ENCODE data around the gene SLC8A1. TPM values are rescaled to one million over a fixed set of nuclear protein-coding genes. Genes with fewer than 3 reads are reported as not detected.

The SLC8A1 gene
- total RNA-seq, 3 donors from 2014 or later, result 6.0 to 164 (median 17.0) TPM

GRCh38 chr2:40388161-40388560 lies 63.7 kb downstream of the SLC8A1 start:
- intact Hi-C loops (cut with DNase I, micrococcal nuclease), result no loop called here
- ATAC-seq (no peak), DNase-seq (no peak)
- H3K4me3 ChIP-seq, result no peak overlapping the region
- no peaks in the 10 kb centered on the region for H3K4me1 ChIP-seq (ENCODE audit: low read depth)
- no peaks in the 10 kb centered on the region for H3K36me3 ChIP-seq (ENCODE audit: low read depth)
- H3K9me3 ChIP-seq, result no peaks in the 10 kb centered on the region
- TF ChIP-seq, protein P1, sequence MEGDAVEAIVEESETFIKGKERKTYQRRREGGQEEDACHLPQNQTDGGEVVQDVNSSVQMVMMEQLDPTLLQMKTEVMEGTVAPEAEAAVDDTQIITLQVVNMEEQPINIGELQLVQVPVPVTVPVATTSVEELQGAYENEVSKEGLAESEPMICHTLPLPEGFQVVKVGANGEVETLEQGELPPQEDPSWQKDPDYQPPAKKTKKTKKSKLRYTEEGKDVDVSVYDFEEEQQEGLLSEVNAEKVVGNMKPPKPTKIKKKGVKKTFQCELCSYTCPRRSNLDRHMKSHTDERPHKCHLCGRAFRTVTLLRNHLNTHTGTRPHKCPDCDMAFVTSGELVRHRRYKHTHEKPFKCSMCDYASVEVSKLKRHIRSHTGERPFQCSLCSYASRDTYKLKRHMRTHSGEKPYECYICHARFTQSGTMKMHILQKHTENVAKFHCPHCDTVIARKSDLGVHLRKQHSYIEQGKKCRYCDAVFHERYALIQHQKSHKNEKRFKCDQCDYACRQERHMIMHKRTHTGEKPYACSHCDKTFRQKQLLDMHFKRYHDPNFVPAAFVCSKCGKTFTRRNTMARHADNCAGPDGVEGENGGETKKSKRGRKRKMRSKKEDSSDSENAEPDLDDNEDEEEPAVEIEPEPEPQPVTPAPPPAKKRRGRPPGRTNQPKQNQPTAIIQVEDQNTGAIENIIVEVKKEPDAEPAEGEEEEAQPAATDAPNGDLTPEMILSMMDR (IDR thresholded peaks at IDR 0.05), result no peak

DNA sequence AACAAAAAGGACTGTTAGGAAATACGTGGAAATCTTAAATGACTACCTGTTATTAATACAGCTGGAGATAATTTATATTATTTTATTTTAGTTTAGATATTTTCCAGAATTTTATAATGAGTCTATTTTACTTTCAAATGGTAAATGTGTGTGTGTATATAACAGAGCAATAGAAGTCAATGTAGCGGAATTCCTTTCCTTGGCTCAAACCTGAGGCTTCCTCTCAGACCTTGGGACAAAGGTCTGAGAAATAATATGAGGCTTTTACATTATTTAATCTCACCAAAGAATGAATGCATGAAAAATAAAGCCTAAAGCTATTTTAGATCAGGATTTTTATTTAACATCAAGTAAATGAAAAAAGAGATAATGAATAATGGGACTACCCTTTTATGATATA lies 65.7 kb downstream of the SLC8A1 start:
- H3K36me3 ChIP-seq (ENCODE audit: low read depth), result no peaks in the 10 kb centered on the region
- intact Hi-C loops (cut with DNase I, micrococcal nuclease), result no loop called here
- H3K9me3 ChIP-seq, result peaks cover 7% of the 10 kb centered on the region
- no peaks in the 10 kb centered on the region for H3K4me1 ChIP-seq (ENCODE audit: low read depth)
- ATAC-seq (no peak), DNase-seq (no peak)
- H3K4me3 ChIP-seq, result no peak overlapping the region
- TF ChIP-seq, protein P1 (IDR thresholded peaks at IDR 0.05), result no peak

GRCh38 chr2:40384714-40385113 lies 67.2 kb downstream of the SLC8A1 start:
- no peak for ATAC-seq
- no peak overlapping the region for H3K4me3 ChIP-seq
- H3K9me3 ChIP-seq, result peaks cover 9% of the 10 kb centered on the region
- H3K36me3 ChIP-seq (ENCODE audit: low read depth), result no peaks in the 10 kb centered on the region
- intact Hi-C loops (cut with DNase I, micrococcal nuclease), result no loop called here
- TF ChIP-seq, protein P1 (IDR thresholded peaks at IDR 0.05), result no peak
- H3K4me1 ChIP-seq (ENCODE audit: low read depth), result no peaks in the 10 kb centered on the region
- DNase-seq, result no peak

GRCh38 chr2:40384233-40384632 lies 67.7 kb downstream of the SLC8A1 start:
- TF ChIP-seq, protein P1 (IDR thresholded peaks at IDR 0.05), result no peak
- ATAC-seq, result no peak
- Histone ChIP-seq H3K4me1 (ENCODE audit: low read depth) (no peaks in the 10 kb centered on the region), H3K9me3 (peaks cover 9% of the 10 kb centered on the region), H3K4me3 (no peak overlapping the region), H3K36me3 (ENCODE audit: low read depth) (no peaks in the 10 kb centered on the region)
- DNase-seq, result no peak
- intact Hi-C loops (cut with DNase I, micrococcal nuclease), result no loop called here

DNA sequence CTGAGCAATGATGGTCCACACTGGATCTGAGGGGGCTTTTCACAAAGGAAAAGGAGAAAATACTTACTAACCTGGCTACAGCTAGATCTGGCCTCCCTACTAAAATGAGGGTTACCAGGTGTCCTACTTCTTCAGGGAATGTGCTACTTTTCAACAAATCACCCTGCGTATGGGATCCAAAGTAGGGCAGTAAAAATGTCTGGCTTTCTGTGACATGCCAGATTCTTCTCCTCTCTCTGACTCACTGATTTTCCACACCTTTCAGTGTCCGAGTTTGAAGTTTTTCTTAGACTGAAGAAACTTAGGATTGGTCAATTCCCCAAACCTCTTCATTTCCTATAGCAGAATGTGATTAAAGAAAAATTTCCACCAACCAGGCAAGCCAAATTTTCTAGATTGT lies 71.2 kb downstream of the SLC8A1 start:
- ATAC-seq (no peak), DNase-seq (no peak)
- intact Hi-C loops (cut with DNase I, micrococcal nuclease), result no loop called here
- Histone ChIP-seq H3K4me1 (ENCODE audit: low read depth) (no peaks in the 10 kb centered on the region), H3K9me3 (peaks cover 9% of the 10 kb centered on the region), H3K4me3 (no peak overlapping the region), H3K36me3 (ENCODE audit: low read depth) (no peaks in the 10 kb centered on the region)
- TF ChIP-seq, protein P1 (IDR thresholded peaks at IDR 0.05), result no peak

DNA sequence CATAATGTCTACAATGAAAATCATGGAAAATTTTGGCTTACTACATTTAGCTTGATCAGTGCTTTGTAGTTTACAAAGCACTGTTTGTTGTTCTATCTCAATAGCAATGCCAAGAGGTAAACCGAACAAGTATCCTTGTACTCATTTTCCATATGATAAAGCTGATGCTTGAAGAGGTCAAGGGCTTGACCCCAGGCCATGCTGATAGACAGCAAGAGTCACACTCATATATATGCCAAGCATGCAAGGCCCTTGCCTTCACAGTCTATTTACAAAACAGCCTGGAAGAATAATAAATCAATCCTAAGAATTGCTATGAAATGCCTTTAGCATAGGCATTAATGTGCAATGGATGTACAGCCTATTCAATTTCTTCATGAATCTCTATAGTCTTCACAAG lies 71.8 kb downstream of the SLC8A1 start:
- DNase-seq, result no peak
- intact Hi-C loops (cut with DNase I, micrococcal nuclease), result no loop called here
- H3K36me3 ChIP-seq (ENCODE audit: low read depth), result no peaks in the 10 kb centered on the region
- H3K4me1 ChIP-seq (ENCODE audit: low read depth), result no peaks in the 10 kb centered on the region
- peaks cover 9% of the 10 kb centered on the region for H3K9me3 ChIP-seq
- TF ChIP-seq, protein P1 (IDR thresholded peaks at IDR 0.05), result no peak
- no peak overlapping the region for H3K4me3 ChIP-seq
- ATAC-seq, result no peak
